ENCODE measurements around the gene CSRNP3.
"Not testable (repeated sequence)": the region's sequence is repeated elsewhere in the genome, so short reads cannot be mapped to it uniquely, and the experiment has no call there.

CSRNP3 gene

GRCh38 chr2:165587335-165587938 lies 117.9 kb downstream of the CSRNP3 start:
- no peak for DNase-seq (ENCODE audit: low read depth)

DNA sequence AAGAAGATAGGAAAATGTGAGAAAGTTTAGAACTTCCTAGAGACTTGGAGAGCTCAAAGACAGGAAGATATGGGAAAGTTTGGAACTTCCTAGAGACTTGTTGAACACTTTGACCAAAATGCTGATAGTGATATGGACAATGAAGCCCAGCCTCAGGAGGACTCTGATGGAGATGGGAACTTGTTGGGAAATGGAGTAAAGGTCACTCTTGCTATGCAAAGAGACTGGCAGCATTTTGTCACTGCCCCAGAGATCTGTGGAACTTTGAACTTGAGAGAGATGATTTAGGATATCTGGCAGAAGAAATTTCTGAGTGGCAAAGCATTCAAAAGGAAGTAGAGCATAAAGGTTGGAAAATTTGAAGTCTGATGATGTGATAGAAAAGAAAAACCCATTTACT lies 121.5 kb downstream of the CSRNP3 start:
- DNase-seq (ENCODE audit: low read depth): not testable (repeated sequence)

DNA sequence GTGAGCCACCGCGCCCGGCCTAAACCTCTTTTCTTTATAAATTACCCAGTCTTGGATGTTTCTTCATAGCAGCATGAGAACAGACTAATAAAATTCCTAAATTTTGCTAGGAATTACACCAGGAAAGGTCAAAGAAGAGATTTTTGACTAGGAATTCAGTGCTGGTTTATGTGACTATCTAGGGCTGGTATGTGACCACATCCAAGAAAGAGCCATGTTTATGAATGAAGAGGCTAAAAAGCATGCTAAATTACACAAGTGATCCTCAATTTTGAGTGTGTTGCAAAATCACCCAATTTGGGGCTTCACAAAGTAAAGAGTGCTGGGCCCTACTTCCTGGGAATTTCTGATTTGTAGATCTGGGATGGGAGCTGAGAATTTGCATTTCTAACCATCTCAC lies 123.6 kb downstream of the CSRNP3 start:
- no peak for DNase-seq (ENCODE audit: low read depth)

- DNase-seq (ENCODE audit: low read depth): no peak
These were observed 124.9 kb downstream of the CSRNP3 start for GRCh38 chr2:165594231-165594934.

DNA sequence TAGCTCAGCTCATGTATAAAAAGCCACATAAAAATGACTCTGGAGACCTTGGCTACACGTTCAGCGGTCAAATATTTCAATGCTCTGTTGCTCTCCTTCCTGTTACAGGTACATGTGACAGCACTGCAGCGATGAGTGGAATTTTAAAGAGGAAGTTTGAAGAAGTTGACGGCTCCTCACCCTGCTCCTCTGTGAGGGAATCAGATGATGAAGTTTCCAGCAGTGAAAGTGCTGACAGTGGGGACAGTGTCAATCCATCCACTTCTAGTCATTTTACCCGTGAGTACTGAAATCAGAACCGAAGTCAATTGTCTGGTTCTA lies 125.4 kb downstream of the CSRNP3 start:
- DNase-seq (ENCODE audit: low read depth): no peak

GRCh38 chr2:165596788-165597187 lies 127.3 kb downstream of the CSRNP3 start:
- no peak for DNase-seq (ENCODE audit: low read depth)

- DNase-seq (ENCODE audit: low read depth): no peak
These were observed 131.8 kb downstream of the CSRNP3 start for GRCh38 chr2:165601065-165601830.

GRCh38 chr2:165601928-165602521 lies 132.5 kb downstream of the CSRNP3 start:
- no peak for DNase-seq (ENCODE audit: low read depth)

GRCh38 chr2:165609672-165610071 lies 140.2 kb downstream of the CSRNP3 start:
- no peak for DNase-seq (ENCODE audit: low read depth)

GRCh38 chr2:165610591-165611029 lies 141.1 kb downstream of the CSRNP3 start:
- DNase-seq (ENCODE audit: low read depth): no peak

DNA sequence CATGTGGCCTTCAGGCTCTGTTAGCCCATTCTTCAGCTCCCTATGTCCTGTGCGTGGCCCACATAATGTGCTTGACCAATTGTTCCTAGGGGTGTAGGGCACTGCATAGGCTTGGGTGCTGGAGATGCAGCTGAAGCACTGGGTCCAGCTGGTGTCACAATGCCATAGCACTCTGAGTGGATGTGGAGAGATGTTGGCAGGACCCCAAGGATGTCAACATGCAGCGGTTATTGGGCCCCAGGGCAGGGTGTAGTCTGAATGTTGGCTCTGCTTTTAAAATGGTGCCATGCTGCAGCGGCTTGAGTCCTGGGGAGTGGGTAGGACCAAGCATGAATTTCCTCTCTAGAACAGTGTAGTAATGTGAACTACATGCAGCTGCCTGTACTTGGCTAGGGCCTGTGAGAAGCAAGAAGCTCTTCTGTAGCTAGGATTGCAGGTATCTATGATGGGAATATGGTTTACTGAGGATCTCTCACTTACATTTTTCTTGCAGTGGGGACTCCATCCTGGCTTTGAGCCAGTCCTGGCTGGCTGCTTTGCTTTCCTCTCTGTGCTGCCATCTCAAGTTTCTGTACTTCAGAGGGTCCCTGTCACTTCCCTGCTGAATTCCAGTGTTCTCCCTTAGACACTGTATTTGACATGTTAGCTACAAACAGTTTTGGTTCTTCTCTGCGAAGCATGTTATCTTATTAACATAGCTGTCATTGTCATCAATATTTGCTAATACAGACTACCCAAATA lies 148.4 kb downstream of the CSRNP3 start:
- DNase-seq (ENCODE audit: low read depth): no peak

GRCh38 chr2:165618806-165619205 lies 149.3 kb downstream of the CSRNP3 start:
- no peak for DNase-seq (ENCODE audit: low read depth)

GRCh38 chr2:165621086-165621560 lies 151.6 kb downstream of the CSRNP3 start:
- no peak for DNase-seq (ENCODE audit: low read depth)

DNA sequence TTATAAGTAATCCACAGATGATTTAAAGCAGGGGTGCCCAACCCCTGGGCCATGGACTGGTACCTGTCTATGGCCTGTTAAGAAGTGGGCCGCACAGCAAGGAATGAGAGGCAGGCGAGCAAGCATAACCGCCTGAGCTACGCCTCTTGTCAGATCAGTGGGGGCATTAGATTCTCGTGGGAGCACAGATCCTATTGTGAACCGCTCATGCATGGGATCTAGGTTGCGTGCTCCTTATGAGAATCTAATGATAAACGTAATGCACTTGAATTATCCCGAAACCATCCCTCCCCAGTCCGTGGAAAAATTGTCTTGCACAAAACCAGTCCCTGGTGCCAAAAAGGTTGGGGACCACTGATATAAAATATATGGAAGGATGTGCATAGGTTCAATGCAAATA lies 153.7 kb downstream of the CSRNP3 start:
- no peak for DNase-seq (ENCODE audit: low read depth)

GRCh38 chr2:165623783-165624469 lies 154.4 kb downstream of the CSRNP3 start:
- no peak for DNase-seq (ENCODE audit: low read depth)

GRCh38 chr2:165624470-165624800 lies 154.9 kb downstream of the CSRNP3 start:
- DNase-seq (ENCODE audit: low read depth): no peak

- DNase-seq (ENCODE audit: low read depth): no peak
These were observed 158.0 kb downstream of the CSRNP3 start for GRCh38 chr2:165627470-165627869.

GRCh38 chr2:165629776-165630175 lies 160.3 kb downstream of the CSRNP3 start:
- DNase-seq (ENCODE audit: low read depth): no peak

- no peak for DNase-seq (ENCODE audit: low read depth)
These were observed 160.7 kb downstream of the CSRNP3 start for GRCh38 chr2:165630236-165630635.

GRCh38 chr2:165631089-165631488 lies 161.6 kb downstream of the CSRNP3 start:
- no peak for DNase-seq (ENCODE audit: low read depth)

- no peak for DNase-seq (ENCODE audit: low read depth)
These were observed 163.1 kb downstream of the CSRNP3 start for GRCh38 chr2:165632594-165632993.

GRCh38 chr2:165633431-165633830 lies 163.9 kb downstream of the CSRNP3 start:
- no peak for DNase-seq (ENCODE audit: low read depth)
